GM21723 (cell line): ENCODE measurements around the gene ZNF738.
"Not testable (repeated sequence)": the region's sequence is repeated elsewhere in the genome, so short reads cannot be mapped to it uniquely, and the experiment has no call there.

Experiments used
- ATAC-seq: cut with Tn5 transposase; IDR thresholded peaks from one replicate; pipeline ENCODE4 v1.9.1; 2021; ENCODE audit warnings: mild to moderate bottlenecking, moderate library complexity; ENCODE audit not compliant: unreplicated experiment

The ZNF738 gene

GRCh38 chr19:21358768-21359451 is at the start of gene ZNF738:
TSS of gene ZNF738 (plus strand) at chr19:21359000. CDS start at chr19:21359141, 141 bp downstream.
- ATAC-seq: peak; percentile 97

DNA sequence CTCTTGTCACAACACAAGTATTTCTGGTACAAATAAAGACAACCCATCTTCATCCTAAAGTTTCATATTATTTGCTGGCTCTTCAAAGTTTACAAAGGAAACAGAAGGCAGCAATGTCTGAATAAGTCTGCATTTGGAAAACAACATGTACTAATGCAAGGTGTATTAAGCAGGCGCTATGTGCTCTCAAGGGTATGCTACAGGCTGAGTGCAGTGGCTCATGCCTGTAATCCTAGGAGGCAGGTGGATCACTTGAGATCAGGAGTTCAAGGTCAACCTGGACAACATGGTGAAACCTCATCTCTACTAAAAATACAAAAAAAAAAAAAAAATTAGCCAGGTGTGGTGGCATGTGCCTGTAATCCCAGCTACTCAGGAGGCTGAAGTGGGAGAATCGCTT is 46.0 kb upstream of the ZNF738 start:
- not testable (repeated sequence) for ATAC-seq

GRCh38 chr19:21314676-21315075 is 44.1 kb upstream of the ZNF738 start:
- ATAC-seq: no peak

GRCh38 chr19:21317821-21318220 is 41.0 kb upstream of the ZNF738 start:
- no peak for ATAC-seq

- no peak for ATAC-seq
Observed at GRCh38 chr19:21321134-21321533, 37.7 kb upstream of the ZNF738 start.

DNA sequence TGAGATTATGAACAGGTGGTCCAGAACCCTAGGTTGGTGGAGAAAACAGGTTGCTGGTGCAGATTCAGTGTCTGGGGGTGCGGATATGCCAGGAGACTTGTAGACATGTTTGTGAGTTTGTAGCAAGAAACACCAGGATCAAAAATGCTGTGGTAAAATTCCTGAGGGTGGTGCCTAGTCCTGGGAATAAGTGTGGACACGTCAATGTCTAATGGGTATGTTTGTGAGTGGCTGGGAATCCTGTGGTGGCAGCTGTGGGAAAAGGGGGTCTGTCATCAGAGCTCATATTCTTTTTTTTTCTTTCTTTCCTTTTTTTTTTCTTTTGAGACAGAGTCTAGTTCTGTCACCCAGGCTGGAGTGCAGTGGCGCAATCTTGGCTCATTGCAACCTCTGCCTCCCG is 36.8 kb upstream of the ZNF738 start:
- no peak for ATAC-seq

- ATAC-seq: no peak
Observed at GRCh38 chr19:21322528-21322927, 36.3 kb upstream of the ZNF738 start.

DNA sequence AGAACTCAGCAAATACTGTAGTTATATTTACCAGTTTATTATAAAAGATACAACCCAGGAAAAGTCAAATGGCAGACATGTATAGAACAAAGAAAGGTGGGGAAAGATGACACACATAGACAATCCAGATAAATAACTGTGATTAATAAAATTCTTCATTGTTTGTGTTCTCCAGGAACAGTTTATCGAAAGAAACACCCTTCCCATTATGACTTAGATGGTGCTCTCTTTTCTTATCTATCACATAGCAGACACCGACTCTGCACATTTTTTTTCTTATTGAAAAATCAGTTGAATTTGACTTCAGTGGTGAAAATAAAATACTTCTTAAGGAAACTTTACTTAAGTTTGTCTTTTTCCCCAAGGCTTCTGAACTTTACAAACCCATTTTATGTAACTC is 35.8 kb upstream of the ZNF738 start:
- ATAC-seq: no peak

- ATAC-seq: no peak
Observed at GRCh38 chr19:21326169-21326568, 32.6 kb upstream of the ZNF738 start.

- ATAC-seq: no peak
Observed at GRCh38 chr19:21328406-21328805, 30.4 kb upstream of the ZNF738 start.

DNA sequence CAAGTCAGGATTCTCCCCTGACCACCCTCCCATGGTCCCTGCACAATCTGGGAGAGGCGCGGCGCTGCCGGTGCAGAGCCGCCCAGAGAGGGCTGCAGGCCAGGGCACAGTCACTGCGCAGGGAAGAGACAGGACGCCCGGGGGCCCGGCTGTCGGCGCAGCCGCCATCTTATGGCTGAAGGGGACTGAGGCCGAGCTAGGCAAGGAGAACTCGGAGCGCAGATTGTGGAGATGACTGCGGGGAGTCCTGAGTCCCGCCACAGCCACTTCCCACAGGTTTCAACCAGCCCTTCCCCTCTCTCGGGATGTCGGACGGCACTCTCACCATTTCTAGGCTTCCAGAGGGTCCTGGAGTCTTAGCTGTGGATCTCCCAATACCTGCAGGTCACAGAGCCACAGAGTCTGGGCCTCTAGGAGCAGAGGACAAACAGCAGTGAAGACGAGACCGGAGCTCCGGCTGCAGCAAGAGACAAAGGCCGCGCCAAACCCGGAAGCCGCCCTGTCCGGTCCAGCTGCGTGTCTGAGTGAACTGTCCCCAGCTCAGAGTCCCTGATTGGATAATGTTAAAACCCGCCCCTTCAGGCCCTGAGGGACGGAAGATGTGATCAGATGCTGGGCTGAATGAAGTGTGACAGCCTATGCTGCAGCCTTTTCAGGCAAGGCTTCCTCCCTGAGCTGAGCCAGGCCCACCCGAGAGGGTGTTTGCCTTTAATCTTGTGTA is 29.8 kb upstream of the ZNF738 start, which contains the start of gene ZNF708:
Gene ZNF708, minus strand, starts transcription at position 526 of the 721 bp plus-strand sequence. Its CDS starts 198 bp downstream, at position 328.
- peak; percentile 99 for ATAC-seq

GRCh38 chr19:21335721-21336120 is 23.1 kb upstream of the ZNF738 start:
- ATAC-seq: no peak

DNA sequence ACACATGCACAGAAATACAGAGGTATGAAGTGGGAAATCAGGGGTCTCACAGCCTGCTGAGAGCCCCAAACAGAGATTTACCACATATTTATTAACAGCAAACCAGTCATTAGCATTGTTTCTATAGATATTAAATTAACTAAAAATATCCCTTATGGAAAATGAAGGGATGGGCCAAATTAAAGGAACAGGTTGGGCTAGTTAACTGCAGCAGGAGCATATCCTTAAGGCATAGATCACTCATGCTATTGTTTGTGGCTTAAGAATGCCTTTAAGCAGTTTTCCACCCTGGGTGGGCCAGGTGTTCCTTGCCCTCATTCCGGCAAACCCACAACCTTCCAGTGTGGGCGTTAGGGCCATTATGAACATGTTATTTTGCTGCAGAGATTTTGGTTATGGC is 14.0 kb upstream of the ZNF738 start:
- not testable (repeated sequence) for ATAC-seq

- no peak for ATAC-seq
Observed at GRCh38 chr19:21352830-21353229, 6.0 kb upstream of the ZNF738 start.

- ATAC-seq: no peak
Observed at GRCh38 chr19:21362291-21362690, 3.5 kb downstream of the ZNF738 start.

DNA sequence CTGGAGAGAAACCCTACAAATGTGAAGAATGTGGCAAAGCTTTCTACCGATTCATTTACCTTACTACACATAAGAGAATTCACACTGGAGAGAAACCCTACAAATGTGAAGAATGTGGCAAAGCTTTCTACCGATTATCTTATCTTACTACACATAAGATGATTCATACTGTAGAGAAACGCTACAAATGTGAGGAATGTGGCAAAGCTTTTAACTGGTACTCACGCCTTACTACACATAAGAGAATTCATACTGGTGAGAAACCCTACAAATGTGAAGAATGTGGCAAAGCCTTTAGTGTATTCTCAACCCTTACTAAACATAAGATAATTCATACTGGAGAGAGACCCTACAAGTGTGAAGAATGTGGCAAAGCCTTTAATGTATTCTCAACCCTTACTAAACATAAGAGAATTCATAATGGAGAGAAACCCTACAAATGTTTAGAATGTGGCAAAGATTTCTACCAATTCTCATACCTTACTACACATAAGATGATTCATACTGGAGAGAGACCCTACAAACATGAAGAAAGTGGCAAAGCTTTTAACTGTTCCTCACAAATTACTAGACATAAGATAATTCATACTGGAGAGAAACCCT is 25.3 kb downstream of the ZNF738 start:
- ATAC-seq: no peak

- ATAC-seq: no peak
Observed at GRCh38 chr19:21396121-21396520, 37.3 kb downstream of the ZNF738 start.

DNA sequence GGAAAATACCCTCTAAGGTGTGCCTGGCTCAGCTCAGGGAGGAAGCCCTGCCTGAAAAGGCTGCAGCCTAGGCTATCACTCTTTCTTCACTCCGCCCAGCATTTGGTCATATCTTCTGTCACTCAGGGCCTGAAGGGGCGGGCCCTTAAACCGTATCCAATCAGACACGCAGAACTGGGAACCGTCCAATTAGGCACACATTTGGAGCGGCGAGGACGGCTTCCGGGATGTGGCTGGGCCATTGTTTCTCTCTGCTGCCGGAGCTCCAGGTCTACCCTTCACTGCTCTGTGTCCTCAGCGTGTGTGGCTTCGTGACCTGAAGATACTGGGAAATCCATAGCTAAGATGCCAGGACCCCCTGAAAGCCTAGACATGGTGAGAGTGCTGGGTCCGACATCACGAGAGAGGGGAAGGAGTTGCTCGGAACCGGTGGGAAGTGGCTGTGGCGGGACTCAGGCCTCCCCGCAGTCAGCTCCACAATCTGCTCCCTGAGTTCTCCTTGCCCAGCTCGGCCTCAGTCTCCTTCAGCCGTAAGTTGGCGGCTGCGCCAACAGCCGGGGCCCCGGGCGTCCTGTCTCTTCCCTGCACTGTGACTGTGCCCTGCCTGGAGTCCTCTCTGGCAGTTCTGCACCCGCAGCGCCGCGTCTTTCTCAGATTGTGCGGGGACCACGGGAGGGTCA is 38.2 kb downstream of the ZNF738 start, which contains the start of gene ZNF493:
Gene ZNF493, plus strand, starts transcription at position 241 of the 680 bp plus-strand sequence. Its CDS starts 105 bp downstream, at position 346.
- peak; percentile 100 for ATAC-seq

DNA sequence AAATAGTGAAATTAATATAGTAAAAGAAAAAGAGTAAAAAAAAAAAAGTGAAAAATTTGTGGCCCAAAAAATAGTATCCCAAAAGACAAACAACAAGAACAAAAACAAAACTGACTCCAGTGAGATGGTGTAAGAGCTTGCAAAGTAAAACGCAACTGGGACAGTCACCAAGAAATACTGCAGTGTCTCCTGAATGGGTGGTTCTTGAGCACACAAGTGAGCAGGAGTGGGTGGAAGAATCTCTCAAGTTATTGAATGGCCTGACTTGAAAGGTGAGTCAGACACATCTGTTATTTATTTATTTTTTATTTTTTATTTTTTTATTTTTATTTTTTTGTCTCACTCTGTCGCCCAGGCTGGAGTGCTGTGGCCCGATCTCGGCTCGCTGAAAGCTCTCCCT is 40.1 kb downstream of the ZNF738 start:
- no peak for ATAC-seq

DNA sequence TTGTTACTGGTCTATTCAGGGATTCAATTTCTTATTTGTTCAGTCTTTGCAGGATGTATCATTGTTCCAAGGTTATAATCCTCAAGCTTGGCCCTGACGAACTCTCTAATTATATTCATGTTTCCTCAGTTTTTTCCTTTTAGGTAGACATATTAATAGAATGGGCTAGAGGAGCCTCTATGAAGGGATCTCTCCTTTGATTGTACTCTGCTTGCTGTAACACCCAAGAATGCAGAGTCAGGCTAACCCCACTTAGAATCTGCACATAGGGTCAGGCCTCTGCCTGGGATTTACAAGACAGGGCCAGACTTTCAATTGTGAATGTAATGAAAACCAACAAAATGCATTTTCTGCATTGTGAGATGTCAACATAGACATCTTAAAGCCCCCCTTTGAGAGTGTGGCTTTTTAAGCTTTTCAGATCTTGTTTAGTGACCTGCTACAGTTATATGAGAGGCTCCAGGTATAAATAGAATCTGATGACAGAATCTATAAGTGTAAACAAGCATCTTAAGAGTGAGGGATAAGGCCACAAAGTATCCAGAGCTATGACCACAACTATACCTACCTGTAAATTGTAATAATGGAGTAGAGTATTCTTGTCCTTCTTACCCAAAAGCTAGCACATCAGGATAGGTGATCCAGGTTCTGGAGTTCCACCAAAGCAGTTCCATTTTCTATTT is 43.6 kb downstream of the ZNF738 start:
- ATAC-seq: no peak

GRCh38 chr19:21410166-21410565 is 51.4 kb downstream of the ZNF738 start:
- no peak for ATAC-seq
